ENCODE results near the gene TOP1. TPM values are rescaled to one million over a fixed set of nuclear protein-coding genes. Genes with fewer than 3 reads are reported as not detected.

The TOP1 gene
- total and polyA plus RNA-seq, 2 of the 4 experiments (the other 2 are of a cell fraction): 14.0 to 21.5 TPM

GRCh38 chr20:41080866-41081265 lies 52.2 kb downstream of the TOP1 start:
- no peak overlapping the region for H4K8ac ChIP-seq (ENCODE audit: low read depth in 2 of 2, low read length in 2 of 2)
- H3K36me3 ChIP-seq (ENCODE audit: control insufficient read depth, insufficient read depth, low read length): peaks cover 33% of the 10 kb centered on the region
- peak; percentile 22 for DNase-seq
- in situ Hi-C loops (cut with MboI; ENCODE audit: low sequenced_read_pairs): no loop called here
- peaks cover 10% of the 10 kb centered on the region for H3K4me1 ChIP-seq (ENCODE audit: control insufficient read depth, insufficient read depth, low read length)
- no CpG with 5 or more reads among the region's 2 CpGs for WGBS, 2 experiments (ENCODE audit: extremely low coverage in 2 of 2, insufficient read length in 1 of 2)
- no peak overlapping the region for H3K23ac ChIP-seq (ENCODE audit: low read depth, low read length)
- peaks cover 41 to 49% of the 10 kb centered on the region in 2 experiments for H3K79me1 ChIP-seq (ENCODE audit: low read depth in 1 of 2, low read length in 2 of 2)
- ChIA-PET POLR2A (ENCODE audit: unreplicated experiment) (no interaction called here), CTCF (interaction anchor here (0.8 to 4.5 kb wide), 2 partner anchors 71 to 89 kb away, joined by 4 to 26 read pairs; no protein-coding TSS in a partner anchor)
- H2AK9ac ChIP-seq (replicated peaks; ENCODE audit: low read depth, low read length, poor library complexity): no peak overlapping the region
- no peak overlapping the region for H4K5ac ChIP-seq (ENCODE audit: low read depth, low read length)
- TF ChIP-seq MAZ (IDR thresholded peaks at IDR 0.05; ENCODE audit: borderline replicate concordance, low read depth, low read length): no peak
- no peak for TF ChIP-seq MXI1 (IDR thresholded peaks at IDR 0.05; ENCODE audit: borderline replicate concordance, low read depth, low read length)
- TF ChIP-seq BHLHE40 (IDR thresholded peaks at IDR 0.05; ENCODE audit: low read depth, low read length): no peak
- no peak for TF ChIP-seq USF2 (IDR thresholded peaks at IDR 0.05; ENCODE audit: low read depth, low read length)
- TF ChIP-seq CTCF (conservative IDR thresholded peaks at IDR 0.05; ENCODE audit: low read depth, low read length): no peak
- no peak for TF ChIP-seq MAFK (IDR thresholded peaks at IDR 0.05; ENCODE audit: low read depth, low read length)
- TF ChIP-seq RFX5 (IDR thresholded peaks at IDR 0.05; ENCODE audit: low read depth, low read length): no peak
- no peak for TF ChIP-seq CEBPB (IDR thresholded peaks at IDR 0.05; ENCODE audit: low read depth, low read length)
- no peak for TF ChIP-seq RCOR1 (IDR thresholded peaks at IDR 0.05; ENCODE audit: insufficient replicate concordance, low read length)
- no peak for TF ChIP-seq POLR2A (IDR thresholded peaks at IDR 0.05; ENCODE audit: low read depth, low read length)
- TF ChIP-seq SMC3 (IDR thresholded peaks at IDR 0.05; ENCODE audit: low read depth, low read length): no peak
- no peak for TF ChIP-seq FOS (IDR thresholded peaks at IDR 0.05; ENCODE audit: low read depth, low read length)
- TF ChIP-seq CHD1 (IDR thresholded peaks at IDR 0.05; ENCODE audit: low read depth, low read length): no peak
- no peak for TF ChIP-seq NFE2L2 (IDR thresholded peaks at IDR 0.05; ENCODE audit: low read depth, low read length)
- no peak for TF ChIP-seq RAD21 (IDR thresholded peaks at IDR 0.05; ENCODE audit: low read length)
- TF ChIP-seq ELK1 (IDR thresholded peaks at IDR 0.05; ENCODE audit: borderline replicate concordance, low read depth, low read length): no peak
- H3K27me3 ChIP-seq (ENCODE audit: control insufficient read depth, insufficient read depth, low read length): no peaks in the 10 kb centered on the region
- no TSS peak for BruUV-seq (replicated peaks)
- dilution Hi-C loops (cut with HindIII; ENCODE audit: low sequenced_read_pairs, unreplicated experiment): no loop called here
- no peaks in the 10 kb centered on the region for H3K9me3 ChIP-seq (ENCODE audit: control insufficient read depth, insufficient read depth, low read length)
- H2AFZ ChIP-seq (replicated peaks; ENCODE audit: low read length, poor library complexity): no peak overlapping the region
- ATAC-seq (ENCODE audit: low read depth): peak; percentile 19; the same call in 1 of the 2 replicates
- peaks cover 3% of the 10 kb centered on the region; the same call in 1 of the 2 replicates for H3K9me1 ChIP-seq (ENCODE audit: insufficient read depth, low read length)
- H2BK120ac ChIP-seq (ENCODE audit: low read depth, low read length): no peak overlapping the region
- peaks cover 21% of the 10 kb centered on the region; the same call in 1 of the 2 replicates for H4K20me1 ChIP-seq (ENCODE audit: insufficient read depth, low read length)
- no peak overlapping the region for H3K4ac ChIP-seq (ENCODE audit: low read depth, low read length)
- H3K14ac ChIP-seq (replicated peaks; ENCODE audit: low read depth, low read length): no peak overlapping the region
- no peak overlapping the region for H3K56ac ChIP-seq (ENCODE audit: extremely low read depth, insufficient read depth, low read length)
- H2BK5ac ChIP-seq (ENCODE audit: low read depth, low read length, poor library complexity, severe bottlenecking): no peak overlapping the region
- no peak overlapping the region for H3K4me3 ChIP-seq (ENCODE audit: insufficient read depth, low read depth, low read length)
- no peak overlapping the region for H3K4me2 ChIP-seq (ENCODE audit: low read depth, low read length)
- no peak overlapping the region for H3K18ac ChIP-seq (ENCODE audit: low read depth, low read length)
- no peak overlapping the region for H3K9ac ChIP-seq (ENCODE audit: low read depth, low read length)
- H3K27ac ChIP-seq (ENCODE audit: insufficient read depth, low read length): no peak overlapping the region; the same call in 1 of the 2 replicates
- H2BK15ac ChIP-seq (ENCODE audit: low read depth, low read length): no peak overlapping the region
- intact Hi-C loops (cut with micrococcal nuclease): no loop called here
- no peak overlapping the region for H4K91ac ChIP-seq (ENCODE audit: insufficient read depth, low read depth, low read length)
- no peak overlapping the region for H2BK20ac ChIP-seq (ENCODE audit: low read depth, low read length)
- H2AK5ac ChIP-seq (ENCODE audit: low read depth, low read length): no peak overlapping the region
